Gastrocnemius medialis (tissue), 4 donors: ENCODE data around the gene CENPP. TPM values are rescaled to one million over a fixed set of nuclear protein-coding genes. Genes with fewer than 3 reads are reported as not detected.

Experiments used
- ATAC-seq, 2 donors: fragments of 150-250 bp; one replicate each; pipeline ENCODE4 v1.9.1; 2016
- DNase-seq, 2 donors: peaks; one replicate each; pipeline ENCODE4 v3.0.0-alpha.2; 2019
- H3K27ac ChIP-seq, 4 donors: fragments of 200-600 bp; sonication (generic); 1 replicate in 1 of 4; 2 replicates in 3 of 4; pipeline ENCODE4 v1.5.1; 2016 to 2018; ENCODE audit warnings: mild to moderate bottlenecking in 2 of 4, moderate library complexity in 1 of 4
- H3K27me3 ChIP-seq, 3 donors: fragments of 200-600 bp; sonication (generic) in 2 of 3; 1 replicate in 1 of 3; 2 replicates in 2 of 3; pipeline versions ENCODE4 v1.5.1 to v1.6.0; 2016 to 2019; ENCODE audit warnings: mild to moderate bottlenecking in 1 of 3, moderate library complexity in 1 of 3
- H3K36me3 ChIP-seq, 2 donors: fragments of 200-600 bp; sonication (generic) in 1 of 2; one replicate each; pipeline ENCODE4 v1.5.1; 2017 to 2018
- H3K4me1 ChIP-seq, 2 donors: fragments of 200-600 bp; sonication (generic) in 1 of 2; one replicate each; pipeline ENCODE4 v1.5.1; 2016 to 2017; ENCODE audit warnings: mild to moderate bottlenecking in 2 of 2
- H3K4me3 ChIP-seq, 4 donors: fragments of 200-600 bp; sonication (generic) in 3 of 4; 1 replicate in 1 of 4; 2 replicates in 3 of 4; pipeline ENCODE4 v1.5.1; 2016 to 2019; ENCODE audit warnings: mild to moderate bottlenecking in 2 of 4
- H3K9me3 ChIP-seq, 3 donors: fragments of 200-600 bp; sonication (generic) in 2 of 3; 1 replicate in 1 of 3; 2 replicates in 2 of 3; pipeline ENCODE4 v1.5.1; 2016 to 2019
- POLR2A ChIP-seq, 2 donors: fragments of 450-650 bp; IDR thresholded peaks; one replicate each; pipeline ENCODE4 v1.6.1; 2017; ENCODE audit warnings: antibody characterized with exemption in 2 of 2, mild to moderate bottlenecking in 2 of 2, moderate library complexity in 2 of 2
- in situ Hi-C, 4 donors: fragments of 200-750 bp; cut with MboI; loops; one replicate each; pipeline versions ENCODE4 v1.15.0 to v1.8.0; 2017; ENCODE audit warnings: low sequenced_read_pairs in 4 of 4
- intact Hi-C: fragments of 100-400 bp; cut with DNase I; formaldehyde crosslinking; loops from one replicate; pipeline ENCODE4 v1.15.1; 2023; ENCODE audit warnings: low total_unique reads
- total RNA-seq, 4 donors: library from RNA; depleted of rRNA; stranded (reverse); fragments of >200 nt; gene quantifications; one replicate each; pipeline versions ENCODE4 v1.1.0 to v1.2.3, GENCODE V29; 2016
- TF ChIP-seq, protein P1 (sequence below), 5 experiments: fragments of 450-650 bp in 3 of 5; fragments of 200-600 bp in 2 of 5; sonication (generic) in 2 of 5; IDR thresholded peaks in 4 of 5; conservative IDR thresholded peaks in 1 of 5; 1 replicate in 4 of 5; 2 replicates in 1 of 5; pipeline ENCODE4 v1.5.1; 2016 to 2019; ENCODE audit warnings: antibody characterized with exemption in 5 of 5, mild to moderate bottlenecking in 3 of 5, moderate library complexity in 3 of 5

CENPP gene
- total RNA-seq, 4 donors from 2014 or later, result 1.8 to 11.5 (median 8.7) TPM

DNA sequence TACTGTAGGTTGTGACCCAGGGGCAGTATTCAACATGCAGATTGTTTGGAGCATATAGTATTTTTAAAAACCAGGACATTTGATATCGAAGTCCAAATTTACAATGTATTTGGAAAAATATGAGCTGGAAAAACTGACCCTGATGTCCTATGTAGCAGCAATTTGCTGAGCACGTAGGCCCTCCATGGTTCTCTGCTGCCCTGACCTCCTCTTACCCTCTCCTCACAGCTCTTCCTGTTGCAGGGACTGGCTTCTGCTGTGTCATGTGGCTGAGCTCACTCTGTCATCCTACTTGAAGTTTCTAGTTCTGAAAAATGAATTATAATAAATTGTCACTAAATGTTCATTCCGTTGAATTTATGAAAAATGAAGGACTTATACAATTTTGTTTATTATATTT lies 160.6 kb downstream of the CENPP start:
- DNase-seq (no peak), ATAC-seq (no peak)
- in situ Hi-C loops (no loop called here), intact Hi-C loops (no loop called here)
- H3K27me3 ChIP-seq, result no peaks in the 10 kb centered on the region
- no peak overlapping the region for H3K27ac ChIP-seq
- H3K36me3 ChIP-seq, result no peaks in the 10 kb centered on the region
- peaks cover 3 to 5% of the 10 kb centered on the region in 2 donors for H3K4me1 ChIP-seq
- no peak for TF ChIP-seq POLR2A (IDR thresholded peaks at IDR 0.05)
- TF ChIP-seq, protein P1, sequence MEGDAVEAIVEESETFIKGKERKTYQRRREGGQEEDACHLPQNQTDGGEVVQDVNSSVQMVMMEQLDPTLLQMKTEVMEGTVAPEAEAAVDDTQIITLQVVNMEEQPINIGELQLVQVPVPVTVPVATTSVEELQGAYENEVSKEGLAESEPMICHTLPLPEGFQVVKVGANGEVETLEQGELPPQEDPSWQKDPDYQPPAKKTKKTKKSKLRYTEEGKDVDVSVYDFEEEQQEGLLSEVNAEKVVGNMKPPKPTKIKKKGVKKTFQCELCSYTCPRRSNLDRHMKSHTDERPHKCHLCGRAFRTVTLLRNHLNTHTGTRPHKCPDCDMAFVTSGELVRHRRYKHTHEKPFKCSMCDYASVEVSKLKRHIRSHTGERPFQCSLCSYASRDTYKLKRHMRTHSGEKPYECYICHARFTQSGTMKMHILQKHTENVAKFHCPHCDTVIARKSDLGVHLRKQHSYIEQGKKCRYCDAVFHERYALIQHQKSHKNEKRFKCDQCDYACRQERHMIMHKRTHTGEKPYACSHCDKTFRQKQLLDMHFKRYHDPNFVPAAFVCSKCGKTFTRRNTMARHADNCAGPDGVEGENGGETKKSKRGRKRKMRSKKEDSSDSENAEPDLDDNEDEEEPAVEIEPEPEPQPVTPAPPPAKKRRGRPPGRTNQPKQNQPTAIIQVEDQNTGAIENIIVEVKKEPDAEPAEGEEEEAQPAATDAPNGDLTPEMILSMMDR (IDR thresholded peaks at IDR 0.05 in 4 of 5, conservative IDR thresholded peaks at IDR 0.05 in 1 of 5), result no peak
- no peaks in the 10 kb centered on the region for H3K9me3 ChIP-seq
- H3K4me3 ChIP-seq, result no peak overlapping the region

DNA sequence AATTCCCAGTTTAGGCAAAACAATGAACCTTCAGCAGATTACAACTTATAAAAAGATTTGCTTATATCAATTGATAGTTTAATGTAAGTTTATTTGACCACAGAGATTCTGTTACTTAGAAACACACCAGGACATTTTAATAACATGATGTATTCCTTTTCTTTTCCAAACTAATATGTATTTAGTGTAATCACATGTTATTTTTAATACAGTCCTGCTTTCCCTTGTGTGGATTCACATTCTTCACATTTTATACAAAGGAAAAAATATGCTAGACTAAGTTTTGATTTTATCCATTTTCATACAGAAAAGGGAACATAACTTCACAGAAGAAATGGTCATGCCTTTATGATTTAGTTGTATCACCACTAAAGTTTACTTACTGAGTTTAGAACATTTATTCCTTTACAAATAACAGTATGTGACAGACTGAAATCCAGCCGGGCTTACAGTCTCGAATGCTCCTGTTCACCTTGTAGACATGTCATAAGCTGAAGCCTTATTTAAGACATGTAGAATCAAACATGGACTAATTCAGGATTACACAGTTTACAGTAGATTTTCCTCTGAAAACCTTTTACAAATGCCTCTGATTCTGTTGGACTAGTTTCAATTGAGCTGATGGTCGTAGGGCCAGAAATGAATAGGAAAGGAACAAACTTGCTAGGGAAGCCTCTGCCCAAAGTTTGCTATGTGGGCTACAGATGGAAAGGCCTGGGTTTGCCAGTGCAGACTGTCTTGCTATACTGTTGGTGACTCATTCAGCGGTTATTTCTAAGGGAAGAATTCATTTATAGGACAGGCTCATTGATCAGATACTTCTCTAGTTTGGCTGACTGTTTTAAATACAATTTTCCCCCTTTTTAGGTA lies 163.2 kb downstream of the CENPP start:
- DNase-seq (no peak), ATAC-seq (no peak)
- Histone ChIP-seq H3K27ac (no peak overlapping the region), H3K4me1 (peaks cover 3 to 5% of the 10 kb centered on the region in 2 donors), H3K36me3 (no peaks in the 10 kb centered on the region), H3K4me3 (no peak overlapping the region), H3K27me3 (no peaks in the 10 kb centered on the region), H3K9me3 (no peaks in the 10 kb centered on the region)
- in situ Hi-C loops, result no loop called here
- intact Hi-C loops, result no loop called here
- no peak for TF ChIP-seq POLR2A (IDR thresholded peaks at IDR 0.05)
- TF ChIP-seq, protein P1 (IDR thresholded peaks at IDR 0.05 in 4 of 5, conservative IDR thresholded peaks at IDR 0.05 in 1 of 5), result no peak

DNA sequence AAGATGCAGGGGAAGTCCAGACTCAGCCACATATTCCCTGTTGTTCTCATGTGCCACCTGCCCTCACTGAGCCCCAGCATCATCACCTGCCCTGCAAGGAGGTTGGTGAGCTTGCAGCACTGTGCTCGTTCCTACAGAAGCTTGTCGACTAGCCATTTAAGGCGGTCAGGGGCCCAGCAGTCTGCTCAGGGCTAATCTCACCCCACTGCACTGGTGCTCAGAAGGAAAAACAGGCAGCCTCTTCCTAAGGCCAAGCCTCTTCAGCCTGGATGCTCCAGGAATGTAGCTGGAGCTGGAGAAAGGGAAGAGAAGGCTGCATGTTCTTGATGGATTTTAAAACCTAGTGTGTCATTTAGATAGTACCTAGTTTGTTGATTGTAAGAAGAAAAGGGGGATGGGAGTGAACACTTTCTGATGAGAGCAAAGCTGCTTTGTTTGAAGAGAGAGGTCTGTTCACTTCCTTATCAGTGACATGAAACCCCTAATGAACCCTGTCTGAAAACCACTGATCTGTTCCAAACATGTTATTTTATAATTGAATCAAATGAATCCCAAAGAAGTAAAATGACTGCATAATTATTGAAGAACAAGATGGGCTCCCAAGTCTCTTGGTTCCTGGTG lies 167.1 kb downstream of the CENPP start:
- H3K9me3 ChIP-seq, result no peaks in the 10 kb centered on the region
- H3K27me3 ChIP-seq, result no peaks in the 10 kb centered on the region
- no peak overlapping the region for H3K4me3 ChIP-seq
- ATAC-seq (no peak), DNase-seq (no peak)
- no peaks in the 10 kb centered on the region for H3K36me3 ChIP-seq
- TF ChIP-seq, protein P1 (IDR thresholded peaks at IDR 0.05 in 4 of 5, conservative IDR thresholded peaks at IDR 0.05 in 1 of 5), result no peak
- no peak for TF ChIP-seq POLR2A (IDR thresholded peaks at IDR 0.05)
- in situ Hi-C loops, result no loop called here
- intact Hi-C loops, result no loop called here
- H3K4me1 ChIP-seq, result peaks cover 0 to 3% of the 10 kb centered on the region in 2 donors
- H3K27ac ChIP-seq, result no peak overlapping the region

DNA sequence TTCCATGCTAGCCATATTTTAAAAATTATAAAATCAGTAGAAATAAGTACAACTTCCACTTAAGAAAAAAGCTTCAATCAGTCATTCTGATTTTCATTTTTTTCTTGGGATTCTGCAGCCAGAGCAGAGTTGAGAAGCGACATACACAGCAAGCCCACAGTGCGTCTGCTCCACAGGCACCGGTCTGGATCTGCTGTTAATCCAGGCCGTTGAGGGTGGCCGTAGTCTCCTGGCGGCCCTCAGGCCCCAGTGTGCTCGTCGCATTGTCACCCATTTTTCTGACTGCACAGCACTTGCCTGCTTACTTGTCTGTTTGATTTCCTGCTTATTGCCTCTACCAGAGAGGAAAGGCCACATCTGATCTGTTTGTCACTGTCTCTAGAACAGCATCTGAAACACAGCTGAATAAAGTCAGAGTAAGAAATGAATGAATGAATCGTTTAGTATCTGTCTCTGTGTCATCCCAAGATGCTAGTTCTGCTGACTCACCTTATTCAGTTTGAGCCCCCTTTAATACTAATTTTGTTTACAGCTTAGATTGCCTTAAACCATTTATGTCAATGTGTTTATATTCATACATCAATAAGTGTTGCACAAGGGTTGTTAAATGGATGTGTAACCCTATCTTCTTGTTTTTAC lies 168.1 kb downstream of the CENPP start:
- Histone ChIP-seq H3K4me1 (no peaks in the 10 kb centered on the region), H3K36me3 (no peaks in the 10 kb centered on the region), H3K9me3 (no peaks in the 10 kb centered on the region), H3K4me3 (no peak overlapping the region), H3K27me3 (no peaks in the 10 kb centered on the region), H3K27ac (no peak overlapping the region)
- TF ChIP-seq, protein P1 (IDR thresholded peaks at IDR 0.05 in 4 of 5, conservative IDR thresholded peaks at IDR 0.05 in 1 of 5), result no peak
- TF ChIP-seq POLR2A (IDR thresholded peaks at IDR 0.05), result no peak
- DNase-seq (no peak), ATAC-seq (no peak)
- in situ Hi-C loops, result no loop called here
- intact Hi-C loops, result no loop called here
